ENCODE measurements around the gene COG4. TPM values are rescaled to one million over a fixed set of nuclear protein-coding genes. Genes with fewer than 3 reads are reported as not detected.

Gene COG4
- total RNA-seq, 6 experiments from 2014 or later: 24.5 to 32.9 (median 30.7) TPM

- H3K27ac ChIP-seq: no peak overlapping the region
- TF ChIP-seq CTCF (IDR thresholded peaks at IDR 0.05) (no peak), POLR2A (IDR thresholded peaks at IDR 0.05) (no peak)
- H3K9me3 ChIP-seq: no peaks in the 10 kb centered on the region
- no peaks in the 10 kb centered on the region for H3K27me3 ChIP-seq
- peaks cover 0 to 14% (median 7%) of the 10 kb centered on the region in 4 donors for H3K36me3 ChIP-seq
- no peaks in the 10 kb centered on the region for H3K4me1 ChIP-seq
- ATAC-seq (no peak), DNase-seq (no peak)
- no CpG with 5 or more reads among the region's 7 CpGs for WGBS (ENCODE audit: insufficient coverage, low coverage, low lambda C conversion rate, missing lambda C conversion rate)
- intact Hi-C loops (cut with DNase I): loop anchor here in 1 of 2 donors (5.0 kb wide), 1 partner anchor 74 kb away; no protein-coding TSS in a partner anchor
- no peak overlapping the region for H3K4me3 ChIP-seq
Measured at GRCh38 chr16:70466805-70467076, 56.6 kb downstream of the COG4 start.

GRCh38 chr16:70465999-70466804 lies 57.2 kb downstream of the COG4 start:
- Histone ChIP-seq H3K27ac (no peak overlapping the region), H3K27me3 (no peaks in the 10 kb centered on the region), H3K4me1 (no peaks in the 10 kb centered on the region), H3K4me3 (no peak overlapping the region), H3K36me3 (peaks cover 0 to 14% (median 7%) of the 10 kb centered on the region in 4 donors), H3K9me3 (no peaks in the 10 kb centered on the region)
- 91% methylated on average over 5 of the region's 13 CpGs for WGBS (ENCODE audit: insufficient coverage, low coverage, low lambda C conversion rate, missing lambda C conversion rate)
- ATAC-seq: no peak
- intact Hi-C loops (cut with DNase I): loop anchor here in 1 of 2 donors (5.0 kb wide), 1 partner anchor 74 kb away; no protein-coding TSS in a partner anchor
- no peak for TF ChIP-seq CTCF (IDR thresholded peaks at IDR 0.05)
- no peak for TF ChIP-seq POLR2A (IDR thresholded peaks at IDR 0.05)
- DNase-seq: no peak

GRCh38 chr16:70463235-70463634 lies 60.1 kb downstream of the COG4 start:
- ATAC-seq (no peak), DNase-seq (no peak)
- intact Hi-C loops (cut with DNase I): no loop called here
- Histone ChIP-seq H3K9me3 (no peaks in the 10 kb centered on the region), H3K4me1 (no peaks in the 10 kb centered on the region), H3K27me3 (no peaks in the 10 kb centered on the region), H3K27ac (no peak overlapping the region), H3K36me3 (peaks cover 0 to 14% (median 7%) of the 10 kb centered on the region in 4 donors), H3K4me3 (no peak overlapping the region)
- WGBS (ENCODE audit: insufficient coverage, low coverage, low lambda C conversion rate, missing lambda C conversion rate): 100% methylated on average over 1 of the region's 2 CpGs
- TF ChIP-seq CTCF (IDR thresholded peaks at IDR 0.05) (no peak), POLR2A (IDR thresholded peaks at IDR 0.05) (no peak)

- no peaks in the 10 kb centered on the region for H3K9me3 ChIP-seq
- H3K27me3 ChIP-seq: no peaks in the 10 kb centered on the region
- intact Hi-C loops (cut with DNase I): no loop called here
- H3K4me3 ChIP-seq: no peak overlapping the region
- DNase-seq (no peak), ATAC-seq (peak in 2 of 4 donors; percentile 13 to 35)
- peaks cover 0 to 14% (median 7%) of the 10 kb centered on the region in 4 donors for H3K36me3 ChIP-seq
- no peak overlapping the region for H3K27ac ChIP-seq
- peaks cover 0 to 2% (median 0%) of the 10 kb centered on the region in 4 donors for H3K4me1 ChIP-seq
- TF ChIP-seq CTCF (IDR thresholded peaks at IDR 0.05): no peak
- TF ChIP-seq POLR2A (IDR thresholded peaks at IDR 0.05): no peak
- 87% methylated on average over 5 of the region's 8 CpGs for WGBS (ENCODE audit: insufficient coverage, low coverage, low lambda C conversion rate, missing lambda C conversion rate)
Measured at GRCh38 chr16:70460737-70461261, 62.6 kb downstream of the COG4 start.
